PC-9 (cell line): ENCODE data around the gene SNX13.

Experiments
- EZH2 ChIP-seq: fragments of 200-600 bp; sonication (generic); IDR thresholded peaks from 2 replicates; pipeline ENCODE4 v1.8.0; 2017; ENCODE audit warnings: antibody characterized with exemption, low read depth
- TF ChIP-seq, protein P1 (sequence below): fragments of 200-600 bp; sonication (generic); conservative IDR thresholded peaks from 2 replicates; pipeline ENCODE4 v1.6.1; 2017; ENCODE audit warnings: mixed run types, antibody characterized with exemption, mild to moderate bottlenecking, moderate library complexity

DNA sequence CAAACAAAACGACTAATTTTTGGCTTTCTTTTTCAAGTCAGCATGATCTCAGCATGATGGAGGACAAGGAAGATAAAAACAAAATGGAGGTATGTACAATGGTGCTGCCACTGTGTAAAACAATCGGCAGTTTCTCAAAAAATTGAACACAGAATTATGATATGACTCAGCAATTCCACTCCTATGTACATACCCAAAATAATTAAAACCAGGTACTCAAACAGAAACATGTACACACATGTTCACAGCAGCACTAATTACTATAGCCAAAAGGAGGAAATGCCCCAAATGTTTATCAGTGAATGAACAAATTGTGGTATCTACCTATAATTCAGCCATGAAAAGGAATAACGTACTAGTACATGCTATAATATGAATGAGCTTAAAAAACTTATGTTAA is 29.9 kb downstream of the SNX13 start:
- TF ChIP-seq, protein P1, sequence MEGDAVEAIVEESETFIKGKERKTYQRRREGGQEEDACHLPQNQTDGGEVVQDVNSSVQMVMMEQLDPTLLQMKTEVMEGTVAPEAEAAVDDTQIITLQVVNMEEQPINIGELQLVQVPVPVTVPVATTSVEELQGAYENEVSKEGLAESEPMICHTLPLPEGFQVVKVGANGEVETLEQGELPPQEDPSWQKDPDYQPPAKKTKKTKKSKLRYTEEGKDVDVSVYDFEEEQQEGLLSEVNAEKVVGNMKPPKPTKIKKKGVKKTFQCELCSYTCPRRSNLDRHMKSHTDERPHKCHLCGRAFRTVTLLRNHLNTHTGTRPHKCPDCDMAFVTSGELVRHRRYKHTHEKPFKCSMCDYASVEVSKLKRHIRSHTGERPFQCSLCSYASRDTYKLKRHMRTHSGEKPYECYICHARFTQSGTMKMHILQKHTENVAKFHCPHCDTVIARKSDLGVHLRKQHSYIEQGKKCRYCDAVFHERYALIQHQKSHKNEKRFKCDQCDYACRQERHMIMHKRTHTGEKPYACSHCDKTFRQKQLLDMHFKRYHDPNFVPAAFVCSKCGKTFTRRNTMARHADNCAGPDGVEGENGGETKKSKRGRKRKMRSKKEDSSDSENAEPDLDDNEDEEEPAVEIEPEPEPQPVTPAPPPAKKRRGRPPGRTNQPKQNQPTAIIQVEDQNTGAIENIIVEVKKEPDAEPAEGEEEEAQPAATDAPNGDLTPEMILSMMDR = no peak
- TF ChIP-seq EZH2 = no peak
